SHP77 treated with DMSO at 0.1 percent for 48 hours (cell line): ENCODE measurements around the gene RNFT2.

Experiments
- DNase-seq: peaks from one replicate; lab custom pipeline; 2025; lab: John Stamatoyannopoulos, UW

RNFT2 gene, protein sequence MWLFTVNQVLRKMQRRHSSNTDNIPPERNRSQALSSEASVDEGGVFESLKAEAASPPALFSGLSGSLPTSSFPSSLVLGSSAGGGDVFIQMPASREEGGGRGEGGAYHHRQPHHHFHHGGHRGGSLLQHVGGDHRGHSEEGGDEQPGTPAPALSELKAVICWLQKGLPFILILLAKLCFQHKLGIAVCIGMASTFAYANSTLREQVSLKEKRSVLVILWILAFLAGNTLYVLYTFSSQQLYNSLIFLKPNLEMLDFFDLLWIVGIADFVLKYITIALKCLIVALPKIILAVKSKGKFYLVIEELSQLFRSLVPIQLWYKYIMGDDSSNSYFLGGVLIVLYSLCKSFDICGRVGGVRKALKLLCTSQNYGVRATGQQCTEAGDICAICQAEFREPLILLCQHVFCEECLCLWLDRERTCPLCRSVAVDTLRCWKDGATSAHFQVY

DNA sequence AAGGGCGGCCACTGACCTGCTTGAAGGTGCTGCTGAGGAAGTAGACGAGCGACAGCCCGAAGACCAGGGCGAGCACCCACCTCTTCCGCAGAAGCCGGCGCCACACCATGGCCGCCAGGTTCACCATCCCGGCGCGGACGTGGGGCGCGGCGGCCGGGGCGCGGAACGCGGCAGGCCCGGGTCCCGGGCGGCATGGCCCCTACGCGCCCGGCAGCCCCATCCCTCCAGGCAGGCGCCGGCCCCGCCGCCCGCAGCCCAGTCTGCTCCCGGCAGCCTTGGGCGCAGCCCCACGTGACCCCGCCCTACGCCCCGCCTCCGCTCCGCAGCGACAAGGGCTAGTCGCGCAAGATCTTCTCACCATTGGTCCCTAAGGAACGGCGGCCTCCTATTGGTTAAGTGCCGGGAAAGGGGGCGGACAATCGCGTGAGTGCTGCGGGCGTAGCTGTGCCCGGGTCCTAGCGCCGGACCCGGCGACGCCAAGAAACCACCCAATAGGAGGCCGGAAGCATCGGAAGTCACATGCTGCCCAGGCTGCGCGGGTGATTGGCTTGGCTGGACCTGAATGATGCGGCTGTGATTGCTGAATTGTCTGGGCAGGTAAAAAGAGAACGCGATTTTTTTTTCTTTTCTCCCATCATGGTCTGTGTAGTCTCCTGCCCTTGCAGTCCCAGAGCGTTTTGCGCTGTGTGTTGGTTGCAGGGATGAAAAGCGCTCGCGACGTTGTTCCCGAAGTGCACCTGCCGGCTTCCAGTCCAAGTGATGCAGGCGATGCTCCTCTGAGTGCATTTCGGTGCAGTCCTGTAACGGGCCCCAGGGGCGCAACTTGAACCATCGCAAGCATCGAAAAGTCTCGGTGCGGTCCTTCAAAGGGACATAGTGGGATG, at the start of gene RNFT2, which contains the start of gene SPRING1:
RNFT2 (plus strand) TSS at position 542 of the 884 bp plus-strand sequence. CDS start 2,183 bp downstream, outside the sequence.
SPRING1 (minus strand) TSS at position 296 of the 884 bp plus-strand sequence; CDS start at position 127, 169 bp downstream.
- DNase-seq: peak; percentile 99

DNA sequence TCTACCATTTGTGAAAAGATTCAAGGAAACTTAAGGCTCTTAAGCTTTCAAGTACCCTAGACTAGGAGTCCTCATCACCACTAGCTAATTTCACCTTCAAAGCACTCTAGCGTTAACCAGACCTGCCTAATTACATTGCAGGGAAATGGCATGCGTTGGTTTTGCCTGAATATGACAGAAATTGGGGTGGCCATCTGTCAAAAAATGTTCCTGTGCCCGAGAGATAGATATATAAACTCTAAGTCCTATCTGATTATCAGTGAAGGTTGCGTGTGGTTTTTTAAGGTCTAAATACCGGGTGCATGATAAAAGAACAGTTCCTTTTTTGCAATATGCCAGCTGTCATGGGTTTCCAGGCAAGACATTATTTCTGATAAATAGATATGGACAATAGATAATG, 48.6 kb upstream of the RNFT2 start:
- DNase-seq: no peak

DNA sequence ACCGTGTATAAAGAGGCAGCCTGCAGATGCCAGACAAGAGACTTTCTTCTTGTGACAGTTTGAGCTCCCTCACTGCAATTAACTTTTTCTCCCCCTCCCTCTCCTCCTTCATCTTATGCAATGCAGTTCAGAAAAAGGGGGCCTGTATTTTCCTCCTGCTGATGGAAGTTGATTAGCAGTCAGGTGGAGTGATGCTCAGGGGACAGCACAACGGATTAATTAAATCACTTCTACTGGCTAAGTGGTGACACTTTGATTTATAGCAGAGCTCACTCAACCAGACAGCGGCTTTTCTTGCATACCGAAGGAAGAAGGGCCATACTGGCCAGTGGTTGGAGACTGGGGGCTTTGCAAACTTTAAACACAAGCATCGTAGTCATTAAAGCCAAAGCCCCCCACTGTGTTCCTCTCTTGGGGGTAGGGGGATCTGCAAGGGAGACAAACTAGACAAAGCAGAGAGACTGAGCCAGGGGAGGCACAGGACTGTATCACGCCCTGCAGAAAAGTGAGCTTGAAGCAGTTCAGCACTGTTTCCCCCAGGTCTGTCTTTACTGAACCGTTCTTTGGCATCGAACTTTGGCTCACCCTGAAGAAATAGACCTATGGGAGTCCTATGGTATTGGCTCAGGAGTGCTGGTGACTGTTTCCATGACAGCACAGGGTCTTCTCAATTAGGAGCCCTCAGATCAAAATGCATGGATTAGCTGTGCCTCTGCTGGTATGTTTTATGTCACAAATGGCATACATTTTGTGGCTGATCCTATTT, 48.0 kb upstream of the RNFT2 start:
- no peak for DNase-seq

DNA sequence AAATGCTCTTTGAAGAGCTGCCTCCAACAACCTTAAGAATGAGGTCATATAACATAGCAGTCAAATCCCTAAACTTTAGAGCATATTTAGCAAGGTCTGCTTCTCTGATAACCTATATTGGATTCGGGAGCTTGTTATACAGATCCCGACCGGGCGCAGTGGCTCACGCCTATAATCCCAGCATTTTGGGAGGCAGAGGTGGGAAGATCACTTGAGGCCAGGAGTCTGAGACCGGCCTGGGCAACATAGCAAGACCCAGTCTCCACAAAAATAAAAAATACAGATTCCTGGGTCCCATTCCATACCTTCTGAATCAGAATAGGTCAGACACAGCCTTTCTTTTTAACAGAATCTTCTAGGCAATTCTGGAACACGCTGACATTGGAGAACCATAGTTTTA, 46.9 kb upstream of the RNFT2 start:
- no peak for DNase-seq

DNA sequence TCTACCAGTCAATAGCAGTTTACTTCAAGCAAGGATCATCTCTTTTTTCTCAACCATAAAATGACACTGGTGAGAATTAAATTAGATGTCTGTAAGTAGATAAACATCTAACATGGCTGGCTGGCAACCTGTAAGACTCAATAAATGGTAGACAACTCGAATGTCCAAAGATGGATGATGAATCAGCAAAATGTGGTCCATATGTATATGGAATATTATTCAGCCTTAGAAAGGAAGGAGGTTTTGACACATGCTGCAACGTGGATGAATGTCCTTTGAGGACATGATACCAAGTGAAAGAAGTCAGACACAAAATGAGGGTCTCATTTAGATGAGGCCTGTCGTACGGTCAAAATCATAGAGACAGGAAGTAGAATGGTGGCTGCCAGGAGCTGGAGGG, 46.5 kb upstream of the RNFT2 start:
- no peak for DNase-seq

DNA sequence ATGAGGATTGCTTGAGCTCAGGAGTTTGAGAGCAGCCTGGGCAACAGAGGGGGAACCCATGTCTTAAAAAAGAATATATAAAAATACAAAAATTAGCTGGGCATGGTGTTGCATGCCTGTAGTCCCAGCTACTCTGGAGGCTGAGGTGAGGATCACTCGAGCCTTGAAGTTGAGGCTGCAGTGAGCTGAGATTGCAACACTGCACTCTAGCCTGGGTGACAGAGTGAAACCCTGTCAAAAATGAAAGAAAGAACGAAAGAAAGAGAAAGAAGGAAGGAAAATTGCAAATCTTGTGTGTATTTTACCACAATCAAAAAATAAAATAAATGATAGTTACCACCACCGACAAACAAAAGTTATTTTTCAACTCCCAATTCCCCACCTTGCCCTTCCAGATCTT, 45.5 kb upstream of the RNFT2 start:
- no peak for DNase-seq

DNA sequence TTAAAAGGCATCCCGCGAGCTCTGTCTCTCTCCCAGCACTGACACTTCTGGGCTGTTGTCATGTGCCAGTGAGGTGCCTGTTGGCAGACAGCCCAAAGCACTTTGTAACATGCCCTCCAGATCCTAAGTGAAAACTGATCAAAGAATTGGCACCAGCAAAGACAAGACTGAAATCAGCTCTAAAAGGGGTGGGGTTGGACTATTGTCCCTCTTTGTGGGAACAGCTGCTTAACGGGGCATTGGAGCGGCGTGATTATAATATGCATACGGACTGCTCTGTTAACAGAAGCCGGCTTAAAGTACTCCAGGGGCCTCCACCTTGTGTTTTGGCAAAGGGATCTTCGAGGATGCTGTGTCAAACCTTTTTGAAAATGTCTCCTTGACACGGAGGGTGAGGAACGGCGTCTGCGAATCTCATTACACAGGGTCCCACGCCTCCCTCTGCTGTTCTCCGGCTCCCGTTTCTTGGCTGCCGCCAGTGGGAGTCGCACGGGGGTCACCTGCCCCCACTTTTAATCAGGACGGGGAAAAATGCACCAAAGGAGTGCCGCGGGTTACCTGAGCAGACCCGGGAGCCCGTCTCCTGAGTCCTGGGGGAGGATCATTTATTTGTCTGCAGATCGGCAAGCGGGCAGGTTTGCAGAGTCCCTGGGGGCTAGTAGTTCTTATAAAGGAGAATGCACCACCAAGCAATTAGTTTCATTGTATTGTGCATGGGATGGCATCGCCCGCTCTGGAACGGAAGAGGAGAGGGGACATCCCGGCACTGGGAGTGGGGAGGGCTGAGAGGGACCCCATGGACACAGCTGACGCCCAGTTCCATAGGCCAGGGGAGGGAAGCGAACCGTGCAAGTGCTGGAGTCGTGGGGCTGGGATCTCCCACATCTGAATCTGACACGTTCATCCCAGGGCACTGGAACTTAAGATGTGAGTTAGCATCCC, 44.6 kb upstream of the RNFT2 start:
- no peak for DNase-seq

DNA sequence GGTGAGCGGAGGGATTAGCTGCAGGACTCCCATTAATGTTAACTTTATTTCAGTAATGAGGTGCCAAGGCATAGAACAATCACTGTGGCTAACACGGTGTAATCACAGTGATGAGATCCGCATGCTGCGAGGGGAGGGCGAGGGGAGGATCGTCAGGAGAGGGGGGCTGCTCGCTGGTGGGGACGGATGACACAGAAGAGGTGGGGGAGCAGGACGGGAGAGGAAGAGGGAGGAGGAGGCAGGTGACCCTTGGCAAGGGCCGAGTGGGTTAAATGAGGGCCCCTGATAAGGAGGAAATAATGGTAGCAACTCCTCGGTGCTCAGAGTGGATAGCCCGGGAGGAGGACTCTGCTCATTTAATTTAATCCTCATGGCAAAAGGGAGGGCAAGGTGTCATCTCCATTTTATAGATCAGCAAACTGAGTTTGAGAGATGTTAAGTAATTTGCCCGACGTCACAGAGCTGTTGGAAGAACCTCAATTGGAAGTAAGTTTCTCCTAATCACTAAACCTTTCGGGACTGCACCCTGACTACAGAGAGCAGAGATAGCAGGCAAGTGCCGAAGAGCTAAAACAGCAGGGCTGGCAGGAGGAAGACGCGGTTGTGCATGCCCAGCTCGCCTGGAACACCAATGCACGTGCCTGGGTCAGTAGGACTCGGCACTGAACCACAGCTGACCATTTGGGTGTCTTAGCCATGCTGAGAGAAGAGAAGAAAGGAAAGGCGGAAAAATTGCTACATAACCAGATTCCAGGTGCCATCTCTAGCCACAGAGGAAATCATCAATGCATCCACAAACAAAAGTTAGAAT, 43.3 kb upstream of the RNFT2 start:
- DNase-seq: no peak

DNA sequence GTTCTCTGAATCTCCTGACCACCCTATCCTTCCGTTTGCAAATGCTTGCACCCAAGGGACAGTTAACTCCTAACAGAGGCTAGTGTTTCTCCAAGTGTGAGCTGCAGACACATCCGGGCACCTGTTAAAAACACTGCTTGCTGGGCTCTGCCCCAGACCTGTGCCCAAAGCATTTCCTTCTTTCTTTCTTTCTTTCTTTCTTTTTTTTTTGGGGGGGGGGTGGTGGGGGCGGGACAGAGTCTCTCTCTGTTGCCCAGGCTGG, 42.7 kb upstream of the RNFT2 start:
- no peak for DNase-seq

DNA sequence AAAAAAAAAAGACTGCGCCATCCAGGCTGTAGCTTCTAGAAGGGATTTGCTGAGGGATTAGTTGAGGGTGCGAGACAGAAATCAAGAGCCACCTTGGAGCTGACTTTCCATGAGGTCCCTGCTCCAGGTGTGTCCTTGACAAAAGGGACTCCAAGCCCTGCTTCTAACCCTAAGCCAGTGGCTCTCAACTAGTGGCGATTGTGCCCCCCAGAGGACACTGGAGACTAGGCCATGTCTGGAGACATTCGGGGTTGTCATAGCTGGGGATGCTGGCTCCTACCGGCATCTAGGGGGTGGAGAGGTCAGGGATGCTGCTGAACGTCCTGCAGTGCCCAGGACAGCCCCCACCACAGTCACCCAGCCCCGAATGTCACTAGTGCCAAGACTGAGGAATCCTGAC, 40.8 kb upstream of the RNFT2 start:
- no peak for DNase-seq

DNA sequence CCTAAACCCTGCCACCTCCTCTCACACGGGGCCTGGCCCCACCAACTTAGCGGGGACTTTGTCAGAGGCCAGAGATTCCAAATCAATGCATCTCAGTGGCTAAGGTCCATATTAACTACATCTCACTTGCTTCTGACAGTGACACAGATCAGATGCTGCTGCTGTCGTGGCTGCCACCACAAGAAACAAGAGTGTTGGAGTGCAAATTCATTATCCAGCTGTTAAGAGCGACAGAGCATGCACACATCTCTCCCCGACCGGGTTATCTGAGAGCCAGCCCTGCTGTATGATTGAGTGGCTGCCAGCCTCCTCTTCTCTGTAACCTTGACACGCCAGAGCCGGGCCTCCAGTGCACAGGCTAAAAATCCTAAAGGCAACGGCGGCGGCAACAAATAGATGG, 40.4 kb upstream of the RNFT2 start:
- DNase-seq: no peak

DNA sequence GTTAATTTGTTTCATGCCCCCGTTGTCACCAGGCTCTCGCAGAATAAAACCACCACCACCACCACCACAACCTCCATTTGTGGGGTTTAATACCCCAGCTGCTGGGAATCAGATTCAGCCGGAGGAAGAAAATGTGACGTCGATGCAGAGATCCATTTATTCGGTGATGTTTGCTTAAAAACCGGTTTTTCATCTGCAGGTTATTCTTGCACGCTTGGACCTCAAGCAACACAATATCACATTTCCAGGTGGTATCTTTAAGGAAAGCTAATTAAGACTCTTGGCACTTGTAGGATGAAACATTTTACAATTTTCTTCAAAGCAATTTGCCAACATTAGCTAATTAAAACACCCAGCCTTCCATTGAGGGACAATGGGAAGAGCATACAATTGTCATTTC, 40.0 kb upstream of the RNFT2 start:
- no peak for DNase-seq

DNA sequence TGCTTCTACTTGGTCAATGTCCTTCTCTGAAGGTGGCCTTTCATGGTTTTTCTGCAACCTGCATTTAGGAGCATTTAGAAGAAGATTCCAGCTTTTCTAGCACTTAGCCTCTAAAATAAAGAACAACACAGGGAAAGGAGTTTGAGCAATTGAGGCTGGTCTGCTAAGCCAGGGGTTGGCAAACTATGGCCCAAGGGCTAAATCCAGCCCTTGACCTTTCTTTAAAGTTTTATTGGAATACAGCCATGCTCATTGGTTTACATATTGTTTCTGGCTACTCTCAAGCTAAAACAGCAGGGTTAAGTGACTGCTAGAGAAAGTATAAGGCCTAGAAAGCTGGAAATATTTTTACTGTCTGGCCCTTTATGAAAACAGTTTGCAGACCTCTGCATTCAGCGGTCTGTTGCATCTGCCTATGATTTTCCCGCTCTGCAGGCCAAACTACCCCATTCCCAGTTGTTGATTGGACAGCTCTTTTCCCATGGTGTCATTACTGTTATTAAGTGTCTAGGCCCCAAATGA, 39.5 kb upstream of the RNFT2 start:
- DNase-seq: no peak

DNA sequence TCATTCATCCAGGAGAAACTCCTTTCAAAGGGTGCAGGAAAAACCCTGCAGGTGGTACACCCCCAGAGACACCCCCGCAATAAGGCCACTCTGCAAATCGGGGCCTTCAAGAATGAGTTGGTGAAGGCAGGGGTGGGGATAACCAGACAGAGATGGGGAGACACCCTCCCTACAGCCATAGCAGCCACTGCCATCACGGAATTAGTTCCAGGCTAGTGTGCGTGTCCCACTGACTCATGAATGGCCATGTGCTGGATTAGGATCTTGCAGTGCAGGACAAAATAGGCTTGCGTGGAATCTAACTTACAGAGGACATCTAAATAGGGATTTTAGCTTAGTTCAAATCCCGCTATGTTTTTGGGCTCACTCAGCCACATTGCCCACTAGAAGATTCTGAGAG, 38.0 kb upstream of the RNFT2 start:
- DNase-seq: no peak

DNA sequence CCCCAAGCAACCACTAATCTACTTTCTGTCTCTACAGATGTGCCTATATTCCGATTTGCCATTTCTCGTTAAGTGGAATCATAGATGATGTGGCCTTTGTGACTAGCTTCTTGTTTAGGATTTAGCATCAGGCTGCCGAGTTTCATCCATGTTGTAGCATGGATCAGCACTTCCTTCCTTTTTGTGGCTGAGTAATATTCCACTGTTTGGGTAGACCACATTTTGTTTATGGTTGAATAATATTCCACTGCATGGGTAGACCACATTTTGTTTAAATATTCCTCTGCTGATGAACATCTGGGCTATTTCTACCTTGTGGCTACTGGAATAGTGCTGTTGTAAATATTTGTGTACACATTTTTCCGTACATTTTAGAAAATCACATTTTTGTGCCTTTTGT, 36.7 kb upstream of the RNFT2 start:
- no peak for DNase-seq

DNA sequence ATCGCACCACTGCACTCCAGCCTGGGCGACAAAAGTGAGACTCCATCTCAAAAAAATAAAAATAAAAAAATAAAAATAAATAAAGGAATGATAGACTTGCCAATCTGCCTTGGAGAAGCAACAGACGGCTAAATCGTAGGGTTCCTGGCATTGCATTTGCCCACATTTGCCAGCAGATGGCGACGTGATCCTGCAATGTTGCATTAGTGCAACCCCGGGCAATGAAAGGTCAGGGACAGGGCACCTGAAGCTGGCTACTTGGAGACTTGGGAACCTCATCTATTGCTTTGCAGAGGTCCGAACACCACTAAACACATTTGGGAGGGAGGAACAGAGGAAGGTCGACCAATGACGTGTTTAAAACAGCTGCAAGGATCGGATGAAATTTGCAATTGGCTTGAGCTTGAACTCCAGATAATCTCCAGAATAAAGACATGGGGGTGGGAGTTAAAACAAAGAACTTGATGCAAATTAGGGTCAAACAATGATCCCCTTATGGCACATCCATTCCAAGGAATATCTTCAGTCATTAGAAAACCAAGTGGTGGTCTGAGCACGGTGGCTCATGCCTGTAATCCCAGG, 34.8 kb upstream of the RNFT2 start:
- peak; percentile 26 for DNase-seq

DNA sequence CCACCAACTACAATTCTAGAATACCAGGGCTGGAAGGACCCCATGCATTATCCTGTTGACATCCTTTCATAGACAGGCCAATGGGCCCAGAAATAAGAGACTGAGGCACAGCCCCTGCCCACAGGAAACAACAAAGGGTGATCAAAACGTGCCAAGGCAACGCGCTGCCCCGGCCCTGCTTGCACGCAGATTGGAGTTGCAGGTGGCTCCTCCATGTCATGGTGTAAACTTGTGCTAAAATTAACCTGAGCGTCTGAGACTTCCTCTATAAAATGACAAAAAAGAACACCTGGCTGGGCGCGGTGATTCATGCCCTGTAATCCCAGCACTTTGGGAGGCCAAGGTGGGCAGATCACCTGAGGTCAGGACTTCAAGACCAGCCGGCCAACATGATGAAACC, 30.4 kb upstream of the RNFT2 start:
- DNase-seq: no peak

DNA sequence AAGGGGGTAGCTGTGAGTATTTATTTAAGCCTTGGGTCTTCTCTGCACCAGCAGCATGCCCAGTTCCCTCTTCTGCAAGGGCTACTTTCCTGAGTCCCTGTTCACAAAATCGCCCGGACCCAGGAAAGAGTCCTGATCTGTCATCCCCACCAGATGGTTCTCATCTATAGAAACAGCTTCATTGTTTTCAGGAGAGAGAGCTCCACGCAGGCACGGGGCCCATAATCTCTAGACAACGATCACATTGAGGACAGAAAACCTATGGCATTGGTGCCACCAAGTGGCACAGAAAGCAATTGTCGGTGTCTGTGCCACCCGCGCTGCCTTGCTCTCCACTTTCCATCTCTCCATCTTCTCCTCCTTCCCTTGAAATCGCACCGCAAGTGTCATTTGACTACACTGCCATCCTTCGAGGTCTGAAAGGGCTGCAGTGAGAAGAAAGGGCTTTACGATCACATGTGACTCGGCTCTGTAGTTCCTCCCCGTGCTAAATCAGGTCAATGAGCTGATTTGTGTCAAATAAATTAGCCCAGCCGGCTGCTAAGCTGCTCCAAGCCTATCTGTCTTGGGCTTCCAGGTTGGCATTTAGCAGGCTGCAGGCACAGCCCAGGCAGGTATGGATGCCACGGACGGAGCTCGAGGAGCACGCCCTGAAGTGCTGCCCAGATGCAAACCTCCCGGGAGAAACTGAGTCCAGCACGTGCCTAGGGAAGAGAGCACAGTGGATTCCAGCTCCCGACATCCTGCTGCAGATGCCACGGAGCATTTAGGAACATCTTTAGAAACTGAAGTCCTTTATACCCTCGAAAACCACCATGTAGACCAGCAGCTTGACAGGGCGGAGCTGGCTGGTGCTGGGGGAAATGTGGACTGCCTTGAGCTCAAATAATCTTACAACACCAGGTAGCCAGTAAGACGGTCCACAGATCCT, 29.0 kb upstream of the RNFT2 start:
- DNase-seq: peak; percentile 81

DNA sequence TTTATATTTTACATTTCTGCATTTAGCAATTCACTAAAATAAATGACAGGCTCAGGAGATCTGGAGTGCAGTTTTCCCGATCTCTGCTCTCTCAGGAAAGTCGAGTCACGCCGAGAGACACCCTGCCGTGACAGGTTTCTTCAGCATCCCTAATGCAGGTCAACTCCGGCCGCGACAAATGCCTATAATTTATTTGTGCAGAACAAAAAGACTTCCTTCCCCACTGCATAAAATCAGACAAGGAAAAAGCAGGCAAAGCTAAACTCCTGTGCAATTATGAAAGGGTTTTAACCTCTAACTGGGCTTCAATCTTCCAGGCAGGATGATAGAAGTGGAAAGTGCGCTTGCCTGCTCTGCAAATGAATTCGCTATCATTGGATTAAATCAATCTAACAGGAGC, 28.3 kb upstream of the RNFT2 start:
- no peak for DNase-seq
